ENCODE data around the gene SERPINB5. TPM values are rescaled to one million over a fixed set of nuclear protein-coding genes. Genes with fewer than 3 reads are reported as not detected.

SERPINB5 gene
- total RNA-seq, 1 experiment from 2014 or later = not detected

DNA sequence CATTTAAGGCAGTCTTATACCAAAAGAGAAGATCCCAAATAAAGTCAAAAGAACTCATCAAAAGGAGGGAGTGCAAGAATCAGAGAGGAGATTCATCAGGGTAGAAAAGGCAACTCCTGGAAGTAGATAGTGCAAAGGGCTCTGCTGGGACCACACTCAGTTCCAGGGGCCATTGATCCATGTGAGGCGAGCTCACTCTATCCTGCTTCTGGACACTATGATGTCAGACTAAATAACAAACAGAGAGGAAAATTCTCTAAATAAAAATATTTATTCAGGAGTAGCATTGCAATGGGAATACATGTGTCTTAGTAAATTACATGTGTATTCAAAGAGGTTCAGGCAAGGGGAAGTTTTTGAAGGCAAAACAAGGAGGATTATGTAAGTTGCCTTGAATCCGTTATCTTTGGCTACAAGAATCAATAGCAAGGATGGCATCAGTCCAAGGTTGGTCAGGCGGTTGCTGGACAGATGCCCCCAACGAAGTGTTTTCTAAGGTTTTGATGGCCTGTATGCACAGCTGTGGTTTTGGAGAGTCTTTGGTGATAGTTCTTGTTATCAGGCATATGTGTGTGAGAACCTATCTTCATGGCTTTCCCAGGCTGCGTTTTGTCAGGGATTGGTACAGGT, 52.2 kb downstream of the SERPINB5 start:
- DNase-seq (ENCODE audit: low read depth) = no peak

DNA sequence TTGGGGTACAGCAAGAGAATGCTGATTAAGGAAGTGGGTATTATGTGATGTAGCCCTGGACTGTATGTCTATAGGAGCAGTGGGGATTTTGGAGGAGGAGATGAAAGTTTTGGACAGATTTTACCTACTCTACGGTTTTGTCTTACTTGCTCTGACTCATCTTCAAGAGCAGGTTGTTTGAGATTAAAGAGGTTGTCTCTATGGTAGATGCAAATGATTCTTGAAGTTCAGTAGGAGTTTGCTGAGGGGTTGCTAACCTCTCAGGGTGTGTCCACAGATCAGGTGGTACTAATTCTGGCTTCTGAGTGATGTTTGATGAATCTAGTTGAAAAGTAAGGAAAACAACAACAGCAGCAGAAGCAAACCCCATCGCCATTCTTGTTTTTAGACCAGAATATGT, 55.7 kb downstream of the SERPINB5 start:
- DNase-seq (ENCODE audit: low read depth) = no peak

DNA sequence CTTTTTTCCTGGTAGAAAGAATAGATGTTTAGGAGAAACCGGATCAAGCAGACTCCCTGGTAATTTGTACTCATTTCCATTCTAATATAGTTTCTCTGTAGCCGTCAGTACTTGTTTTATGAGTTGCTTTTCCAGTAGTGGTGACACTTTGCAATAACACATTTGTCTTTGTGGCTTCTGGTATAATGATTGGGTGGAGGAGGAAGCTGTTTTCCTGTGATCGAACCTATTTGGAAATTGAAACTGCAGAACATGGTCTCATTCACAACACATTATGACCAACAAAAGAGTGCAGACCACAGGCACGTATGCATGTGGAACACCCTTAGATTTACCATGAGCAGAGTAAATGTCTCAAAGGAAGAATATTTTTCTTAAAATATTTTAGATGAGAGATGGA, 57.9 kb downstream of the SERPINB5 start:
- no peak for DNase-seq (ENCODE audit: low read depth)

DNA sequence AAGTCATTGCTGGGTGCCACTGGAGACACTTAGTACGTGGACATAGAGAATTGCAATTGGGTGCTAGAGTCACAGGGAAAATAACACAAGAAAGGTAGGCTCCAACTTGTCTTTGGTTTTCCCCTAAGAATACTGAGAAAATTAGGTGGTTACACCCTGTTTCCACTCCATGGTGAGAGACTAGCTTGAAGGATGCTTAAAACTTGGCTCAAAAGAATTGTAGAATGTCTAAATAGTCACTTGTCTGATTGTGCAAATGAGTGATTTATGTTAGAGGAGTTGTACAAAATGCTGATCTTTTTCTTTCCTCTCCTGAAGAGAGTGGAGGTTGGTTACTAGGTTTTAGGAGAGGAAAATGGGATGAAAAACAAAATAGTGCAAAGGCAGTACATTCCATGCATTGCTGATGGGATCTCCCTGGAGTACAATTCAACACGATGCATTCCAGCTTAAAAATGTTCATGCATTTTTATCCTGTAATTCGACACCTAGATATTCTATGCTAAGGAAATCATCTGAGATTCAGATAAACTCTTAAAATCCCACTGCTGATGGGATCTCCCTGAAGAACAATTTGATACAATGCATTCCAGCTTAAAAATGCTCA, 63.2 kb downstream of the SERPINB5 start:
- DNase-seq (ENCODE audit: low read depth) = no peak

DNA sequence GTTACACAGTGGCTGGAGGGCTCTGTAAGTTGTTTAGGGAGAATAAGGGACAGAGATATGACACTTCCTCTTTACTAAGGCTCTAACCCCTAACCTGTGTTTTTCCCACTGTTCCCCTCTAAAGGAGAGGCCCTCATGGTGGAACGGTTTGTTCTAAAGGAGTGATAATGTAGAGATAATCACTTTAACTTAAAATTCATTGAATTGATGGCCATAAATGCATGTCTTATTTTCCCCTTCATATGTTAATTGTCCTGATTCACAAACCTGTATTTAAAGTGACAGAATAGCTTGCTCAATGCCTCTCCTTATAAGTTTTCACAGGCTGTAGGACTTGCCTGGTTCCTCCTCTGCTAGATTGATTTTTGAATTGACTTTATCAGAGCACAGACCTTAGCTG, 65.3 kb downstream of the SERPINB5 start, which contains the start of gene SERPINB12:
TSS of gene SERPINB12 (plus strand) at position 301 of the 400 bp plus-strand sequence. CDS start 13,791 bp downstream, outside the sequence.
- DNase-seq (ENCODE audit: low read depth) = no peak

DNA sequence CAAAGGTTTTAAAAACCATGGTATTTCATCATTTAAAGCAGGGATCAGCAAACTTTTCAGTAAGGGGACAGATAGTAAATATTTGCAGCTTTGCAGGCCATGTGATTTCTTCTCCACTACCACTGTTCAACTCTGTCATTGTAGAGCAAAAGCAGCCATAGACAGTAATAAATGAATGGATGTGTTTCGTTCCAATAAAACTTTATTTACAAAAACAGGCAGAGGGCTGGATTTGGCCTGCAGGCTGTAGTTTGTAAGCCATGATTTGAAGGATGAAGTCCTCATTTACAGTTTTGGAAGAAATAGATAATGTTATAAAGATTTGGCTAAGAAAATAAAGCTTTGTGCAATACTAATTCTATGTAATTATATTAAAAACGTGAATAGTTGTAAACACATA, 67.3 kb downstream of the SERPINB5 start:
- DNase-seq (ENCODE audit: low read depth) = no peak

DNA sequence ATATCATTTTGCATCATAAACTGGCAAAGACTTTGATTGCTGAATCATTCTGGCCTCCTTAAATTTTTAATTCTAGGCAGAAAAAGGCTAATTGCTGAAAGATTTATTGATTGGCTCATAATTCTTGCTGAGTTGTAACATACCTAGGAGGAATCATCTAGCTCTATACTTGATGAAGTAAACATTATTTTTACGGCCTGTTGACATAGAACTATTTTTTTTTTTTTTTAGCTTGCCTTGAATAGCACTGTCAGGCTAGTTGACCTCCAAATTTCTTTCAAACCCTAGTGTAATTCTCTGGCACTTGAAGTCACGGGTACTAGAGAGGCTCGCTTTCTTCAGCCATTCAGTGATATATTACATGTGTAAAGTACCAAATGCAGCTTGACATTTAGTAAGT, 68.2 kb downstream of the SERPINB5 start:
- DNase-seq (ENCODE audit: low read depth) = no peak

DNA sequence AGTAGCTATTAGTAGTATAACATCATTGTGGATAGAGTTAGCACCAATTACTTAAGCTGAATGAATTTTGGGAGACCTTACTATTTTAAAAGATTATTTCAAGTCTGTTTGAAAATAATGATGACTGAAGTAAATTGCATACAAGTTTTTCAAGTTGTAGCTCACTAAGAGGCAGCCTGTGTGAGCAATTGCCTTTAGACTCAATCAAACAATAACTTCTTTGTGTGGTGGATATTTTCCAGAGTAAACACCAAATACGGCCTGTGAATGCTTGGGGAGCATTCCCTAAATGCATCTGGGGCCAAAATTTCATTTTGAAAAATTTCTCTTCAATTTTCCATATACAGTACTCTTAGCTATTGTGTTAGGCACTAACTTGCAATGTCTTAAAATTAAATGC, 73.3 kb downstream of the SERPINB5 start:
- DNase-seq (ENCODE audit: low read depth) = no peak

DNA sequence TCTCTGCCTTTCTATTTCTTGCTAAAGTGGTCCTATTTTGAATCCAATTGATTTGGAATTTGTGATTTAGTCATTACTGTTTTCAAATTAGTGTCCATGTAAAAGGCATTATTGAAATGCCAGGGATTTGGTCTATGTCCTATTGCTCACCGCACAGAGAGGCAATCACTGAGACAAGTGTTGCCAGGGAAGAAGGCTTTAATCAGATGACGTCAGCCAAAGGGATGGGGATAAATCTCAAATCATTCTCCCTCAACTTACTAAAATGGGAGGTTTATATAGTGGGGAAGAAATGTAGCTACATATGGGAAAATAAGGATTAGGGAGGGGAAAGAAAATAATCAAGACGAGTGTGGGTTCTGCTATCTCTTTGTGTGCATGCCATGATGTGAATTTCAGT, 75.0 kb downstream of the SERPINB5 start:
- no peak for DNase-seq (ENCODE audit: low read depth)

DNA sequence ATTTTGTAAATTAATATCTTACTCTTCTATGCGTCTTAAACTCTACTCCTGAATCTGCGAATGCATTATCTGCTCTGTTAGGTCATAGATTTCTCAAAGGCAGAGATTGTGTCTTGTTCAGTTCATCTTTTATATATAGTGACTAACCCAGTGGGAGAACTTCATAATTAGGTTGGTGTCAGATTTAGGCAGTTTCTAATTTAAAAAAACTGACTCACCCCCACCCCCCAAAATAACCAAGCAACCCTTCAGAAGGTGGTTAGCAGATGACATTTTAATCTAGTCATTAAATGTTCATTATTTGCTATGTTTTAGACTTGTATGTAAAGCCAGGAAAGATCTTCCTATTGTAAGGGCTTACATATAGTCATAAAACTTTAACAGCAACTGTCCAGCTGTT, 75.8 kb downstream of the SERPINB5 start:
- no peak for DNase-seq (ENCODE audit: low read depth)

DNA sequence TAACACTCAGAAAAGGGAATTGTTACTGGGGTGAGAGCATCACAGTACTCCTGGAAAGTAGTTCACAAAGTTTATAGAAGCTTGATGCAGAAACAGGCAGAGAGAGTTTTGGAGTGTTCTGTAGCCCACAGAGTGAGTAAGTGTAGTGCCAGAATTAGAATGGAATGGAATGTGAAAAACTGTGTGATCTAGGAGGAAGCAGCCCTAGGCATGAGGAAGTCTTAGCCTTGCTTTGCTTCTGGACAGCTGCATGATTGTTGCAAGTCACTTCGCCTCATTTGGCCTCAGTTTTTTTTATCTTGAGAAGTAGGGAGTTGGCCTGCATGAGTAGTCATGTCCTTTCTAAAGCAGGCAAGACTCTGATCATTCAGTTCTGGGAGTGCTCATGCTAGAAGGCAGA, 76.3 kb downstream of the SERPINB5 start:
- peak; percentile 9 for DNase-seq (ENCODE audit: low read depth)

Other genes starting within 250 kb of the SERPINB5 start
- gene BCL2, start 157.2 kb upstream of the SERPINB5 start, total RNA-seq (2014; rRNA removed; shearing (Covaris generic)) = 2.2 and 2.7 TPM in 2 replicates
- gene KDSR, start 109.8 kb upstream of the SERPINB5 start, total RNA-seq (2014; rRNA removed; shearing (Covaris generic)) = 22.7 and 26.2 TPM in 2 replicates
- gene VPS4B, start 54.5 kb upstream of the SERPINB5 start, total RNA-seq (2014; rRNA removed; shearing (Covaris generic)) = 36.9 and 42.8 TPM in 2 replicates
- gene SERPINB12, start 65.4 kb downstream of the SERPINB5 start, total RNA-seq (2014; rRNA removed; shearing (Covaris generic)) = not detected in 2 replicates
- not detected in 2 replicates for gene SERPINB13, start 110.4 kb downstream of the SERPINB5 start, total RNA-seq (2014; rRNA removed; shearing (Covaris generic))
- not detected in 2 replicates for gene SERPINB4, start 167.3 kb downstream of the SERPINB5 start, total RNA-seq (2014; rRNA removed; shearing (Covaris generic))
- not detected in 2 replicates for gene SERPINB3, start 184.9 kb downstream of the SERPINB5 start, total RNA-seq (2014; rRNA removed; shearing (Covaris generic))
- not detected in 2 replicates for gene SERPINB11, start 226.0 kb downstream of the SERPINB5 start, total RNA-seq (2014; rRNA removed; shearing (Covaris generic))